Measurements from ENCODE around the gene RPS2. TPM values are rescaled to one million over a fixed set of nuclear protein-coding genes. Genes with fewer than 3 reads are reported as not detected.

Gene RPS2
- total and polyA plus RNA-seq, 2 of the 8 experiments (the other 6 are each of a cell fraction or from before 2014, with no cell fraction given): 4,042 to 16,783 TPM

DNA sequence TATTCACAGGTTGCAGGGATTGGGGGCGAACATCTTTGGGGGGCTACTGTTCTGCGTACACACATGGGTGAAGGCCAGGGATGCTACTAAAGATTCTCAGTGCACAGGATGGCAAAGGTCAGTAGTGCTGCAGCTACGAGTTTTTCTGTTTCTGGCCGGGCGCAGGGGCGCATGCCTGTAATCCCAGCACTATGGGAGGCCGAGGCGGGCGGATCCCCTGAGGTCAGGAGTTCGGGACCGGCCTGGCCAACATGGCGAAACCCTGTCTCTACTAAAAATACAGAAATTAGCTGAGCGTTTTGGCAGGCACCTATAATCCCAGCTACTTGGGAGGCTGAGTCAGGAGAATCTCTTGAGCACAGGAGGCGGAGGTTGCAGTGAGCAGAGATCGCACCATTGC, 48.9 kb upstream of the RPS2 start (continued):
- TF ChIP-seq, protein P1, sequence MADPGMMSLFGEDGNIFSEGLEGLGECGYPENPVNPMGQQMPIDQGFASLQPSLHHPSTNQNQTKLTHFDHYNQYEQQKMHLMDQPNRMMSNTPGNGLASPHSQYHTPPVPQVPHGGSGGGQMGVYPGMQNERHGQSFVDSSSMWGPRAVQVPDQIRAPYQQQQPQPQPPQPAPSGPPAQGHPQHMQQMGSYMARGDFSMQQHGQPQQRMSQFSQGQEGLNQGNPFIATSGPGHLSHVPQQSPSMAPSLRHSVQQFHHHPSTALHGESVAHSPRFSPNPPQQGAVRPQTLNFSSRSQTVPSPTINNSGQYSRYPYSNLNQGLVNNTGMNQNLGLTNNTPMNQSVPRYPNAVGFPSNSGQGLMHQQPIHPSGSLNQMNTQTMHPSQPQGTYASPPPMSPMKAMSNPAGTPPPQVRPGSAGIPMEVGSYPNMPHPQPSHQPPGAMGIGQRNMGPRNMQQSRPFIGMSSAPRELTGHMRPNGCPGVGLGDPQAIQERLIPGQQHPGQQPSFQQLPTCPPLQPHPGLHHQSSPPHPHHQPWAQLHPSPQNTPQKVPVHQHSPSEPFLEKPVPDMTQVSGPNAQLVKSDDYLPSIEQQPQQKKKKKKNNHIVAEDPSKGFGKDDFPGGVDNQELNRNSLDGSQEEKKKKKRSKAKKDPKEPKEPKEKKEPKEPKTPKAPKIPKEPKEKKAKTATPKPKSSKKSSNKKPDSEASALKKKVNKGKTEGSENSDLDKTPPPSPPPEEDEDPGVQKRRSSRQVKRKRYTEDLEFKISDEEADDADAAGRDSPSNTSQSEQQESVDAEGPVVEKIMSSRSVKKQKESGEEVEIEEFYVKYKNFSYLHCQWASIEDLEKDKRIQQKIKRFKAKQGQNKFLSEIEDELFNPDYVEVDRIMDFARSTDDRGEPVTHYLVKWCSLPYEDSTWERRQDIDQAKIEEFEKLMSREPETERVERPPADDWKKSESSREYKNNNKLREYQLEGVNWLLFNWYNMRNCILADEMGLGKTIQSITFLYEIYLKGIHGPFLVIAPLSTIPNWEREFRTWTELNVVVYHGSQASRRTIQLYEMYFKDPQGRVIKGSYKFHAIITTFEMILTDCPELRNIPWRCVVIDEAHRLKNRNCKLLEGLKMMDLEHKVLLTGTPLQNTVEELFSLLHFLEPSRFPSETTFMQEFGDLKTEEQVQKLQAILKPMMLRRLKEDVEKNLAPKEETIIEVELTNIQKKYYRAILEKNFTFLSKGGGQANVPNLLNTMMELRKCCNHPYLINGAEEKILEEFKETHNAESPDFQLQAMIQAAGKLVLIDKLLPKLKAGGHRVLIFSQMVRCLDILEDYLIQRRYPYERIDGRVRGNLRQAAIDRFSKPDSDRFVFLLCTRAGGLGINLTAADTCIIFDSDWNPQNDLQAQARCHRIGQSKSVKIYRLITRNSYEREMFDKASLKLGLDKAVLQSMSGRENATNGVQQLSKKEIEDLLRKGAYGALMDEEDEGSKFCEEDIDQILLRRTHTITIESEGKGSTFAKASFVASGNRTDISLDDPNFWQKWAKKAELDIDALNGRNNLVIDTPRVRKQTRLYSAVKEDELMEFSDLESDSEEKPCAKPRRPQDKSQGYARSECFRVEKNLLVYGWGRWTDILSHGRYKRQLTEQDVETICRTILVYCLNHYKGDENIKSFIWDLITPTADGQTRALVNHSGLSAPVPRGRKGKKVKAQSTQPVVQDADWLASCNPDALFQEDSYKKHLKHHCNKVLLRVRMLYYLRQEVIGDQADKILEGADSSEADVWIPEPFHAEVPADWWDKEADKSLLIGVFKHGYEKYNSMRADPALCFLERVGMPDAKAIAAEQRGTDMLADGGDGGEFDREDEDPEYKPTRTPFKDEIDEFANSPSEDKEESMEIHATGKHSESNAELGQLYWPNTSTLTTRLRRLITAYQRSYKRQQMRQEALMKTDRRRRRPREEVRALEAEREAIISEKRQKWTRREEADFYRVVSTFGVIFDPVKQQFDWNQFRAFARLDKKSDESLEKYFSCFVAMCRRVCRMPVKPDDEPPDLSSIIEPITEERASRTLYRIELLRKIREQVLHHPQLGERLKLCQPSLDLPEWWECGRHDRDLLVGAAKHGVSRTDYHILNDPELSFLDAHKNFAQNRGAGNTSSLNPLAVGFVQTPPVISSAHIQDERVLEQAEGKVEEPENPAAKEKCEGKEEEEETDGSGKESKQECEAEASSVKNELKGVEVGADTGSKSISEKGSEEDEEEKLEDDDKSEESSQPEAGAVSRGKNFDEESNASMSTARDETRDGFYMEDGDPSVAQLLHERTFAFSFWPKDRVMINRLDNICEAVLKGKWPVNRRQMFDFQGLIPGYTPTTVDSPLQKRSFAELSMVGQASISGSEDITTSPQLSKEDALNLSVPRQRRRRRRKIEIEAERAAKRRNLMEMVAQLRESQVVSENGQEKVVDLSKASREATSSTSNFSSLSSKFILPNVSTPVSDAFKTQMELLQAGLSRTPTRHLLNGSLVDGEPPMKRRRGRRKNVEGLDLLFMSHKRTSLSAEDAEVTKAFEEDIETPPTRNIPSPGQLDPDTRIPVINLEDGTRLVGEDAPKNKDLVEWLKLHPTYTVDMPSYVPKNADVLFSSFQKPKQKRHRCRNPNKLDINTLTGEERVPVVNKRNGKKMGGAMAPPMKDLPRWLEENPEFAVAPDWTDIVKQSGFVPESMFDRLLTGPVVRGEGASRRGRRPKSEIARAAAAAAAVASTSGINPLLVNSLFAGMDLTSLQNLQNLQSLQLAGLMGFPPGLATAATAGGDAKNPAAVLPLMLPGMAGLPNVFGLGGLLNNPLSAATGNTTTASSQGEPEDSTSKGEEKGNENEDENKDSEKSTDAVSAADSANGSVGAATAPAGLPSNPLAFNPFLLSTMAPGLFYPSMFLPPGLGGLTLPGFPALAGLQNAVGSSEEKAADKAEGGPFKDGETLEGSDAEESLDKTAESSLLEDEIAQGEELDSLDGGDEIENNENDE (IDR thresholded peaks at IDR 0.05; ENCODE audit: insufficient replicate concordance, low read length): no peak
- TF ChIP-seq JUN (IDR thresholded peaks at IDR 0.05; ENCODE audit: low read depth, low read length) (no peak), CHD2 (IDR thresholded peaks at IDR 0.05; ENCODE audit: low read length) (no peak), GTF2F1 (IDR thresholded peaks at IDR 0.05; ENCODE audit: borderline replicate concordance, low read depth, low read length) (no peak), EGR1 (IDR thresholded peaks at IDR 0.05; ENCODE audit: borderline replicate concordance, low read depth, low read length) (no peak), TCF12 (IDR thresholded peaks at IDR 0.05; ENCODE audit: low read depth, low read length) (no peak), POU5F1 (IDR thresholded peaks at IDR 0.05; ENCODE audit: low read depth, low read length) (no peak), NRF1 (IDR thresholded peaks at IDR 0.05; ENCODE audit: low read depth, low read length) (no peak), SAP30 (IDR thresholded peaks at IDR 0.05; ENCODE audit: insufficient read depth, insufficient replicate concordance, low read length) (no peak), EP300 (IDR thresholded peaks at IDR 0.05; ENCODE audit: borderline replicate concordance in 1 of 2, low read depth in 2 of 2, low read length in 2 of 2) (no peak)

Measured in H1 (cell line).